Adrenal gland (tissue), 12 donors: ENCODE data around the gene SPIB. TPM values are rescaled to one million over a fixed set of nuclear protein-coding genes. Genes with fewer than 3 reads are reported as not detected.

Experiments used
- DNase-seq, 7 donors: peaks; one replicate each; pipeline ENCODE4 v3.0.0-alpha.2; 2019 to 2020
- H3K27ac ChIP-seq, 5 donors: fragments of 200-600 bp; sonication (generic) in 4 of 5; 1 replicate in 3 of 5; 2 replicates in 2 of 5; pipeline versions ENCODE4 v1.5.1 to v1.8.0; 2016 to 2020; ENCODE audit warnings: mild to moderate bottlenecking in 1 of 5
- H3K27me3 ChIP-seq: fragments of 200-600 bp; 2 replicates; pipeline ENCODE4 v1.8.0; 2021
- H3K36me3 ChIP-seq, 2 donors: fragments of 200-600 bp; replicated peaks in 1 of 2; 1 replicate in 1 of 2; 2 replicates in 1 of 2; pipeline versions ENCODE4 v1.5.1 to v1.8.0; 2018 to 2022
- H3K4me1 ChIP-seq, 2 donors: fragments of 200-600 bp; replicated peaks in 1 of 2; 1 replicate in 1 of 2; 2 replicates in 1 of 2; pipeline versions ENCODE4 v1.5.1 to v1.8.0; 2018 to 2021
- H3K4me3 ChIP-seq, 4 donors: fragments of 200-600 bp; sonication (generic) in 3 of 4; one replicate each; pipeline ENCODE4 v1.5.1; 2016 to 2018
- H3K9me3 ChIP-seq, 3 donors: fragments of 200-600 bp; sonication (generic) in 1 of 3; replicated peaks in 1 of 3; 1 replicate in 2 of 3; 2 replicates in 1 of 3; pipeline versions ENCODE4 v1.5.1 to v1.8.0; 2016 to 2021
- CTCF ChIP-seq, 6 experiments: fragments of 450-650 bp in 4 of 6; fragments of 200-600 bp in 2 of 6; sonication (generic) in 1 of 6; IDR thresholded peaks; 1 replicate in 5 of 6; 2 replicates in 1 of 6; pipeline versions ENCODE4 v1.5.1 to v1.8.0; 2016 to 2021; ENCODE audit warnings: antibody characterized with exemption in 6 of 6, mild to moderate bottlenecking in 2 of 6, moderate library complexity in 1 of 6
- POLR2A ChIP-seq, 2 donors: fragments of 450-650 bp; IDR thresholded peaks; one replicate each; pipeline ENCODE4 v1.6.1; 2017; ENCODE audit warnings: antibody characterized with exemption in 2 of 2, mild to moderate bottlenecking in 2 of 2, moderate library complexity in 1 of 2
- whole genome bisulfite sequencing, 4 donors: extraction: QIAGEN DNeasy Blood & Tissue Kit in 2 of 4; methylation state at CpG; one replicate each; pipeline versions ENCODE4 v1.1.5 to v1.1.7; 2013 to 2017; 5-methylcytosine and 5-hydroxymethylcytosine counted together
- intact Hi-C, 2 donors: fragments of 100-400 bp; cut with DNase I; formaldehyde crosslinking; loops; one replicate each; pipeline versions ENCODE4 v1.14.1 to v1.15.0; 2022 to 2023
- polyA plus RNA-seq, 3 donors: library from polyadenylated mRNA; stranded (reverse); fragments of 200-250 nt in 2 of 3; fragments of 350-450 nt in 1 of 3; fragmentation: Illumina TruSeq in 1 of 3; extraction: RNeasy Lipid Tissue Mini Kit (QIAGEN cat#74804) in 1 of 3; gene quantifications; one replicate each; pipeline ENCODE4 v1.2.3, GENCODE V29; 2013 to 2014
- total RNA-seq, 9 donors: library from RNA; depleted of rRNA in 4 of 9; stranded (reverse); fragments of >200 nt in 4 of 9; fragments of 120-200 nt in 1 of 9; fragmentation: NEBNext Ultra II Directional in 1 of 9; extraction: Animal tissue kit (Norgen Biotek cat#: 25700) in 1 of 9; gene quantifications; one replicate each; pipeline versions ENCODE4 v1.1.0 to v1.2.4, GENCODE V29; 2013 to 2023
- donor health status: healthy with polysubstance abuse.
- donor health status: Bipolar disorder and iron deficiency.
- donor health status: DM: yes; HTN: yes; CAD: no.
- donor health status: DM: no; HTN: no; CAD: no.
- donor health status: DM: no; HTN: no; CAD: no.
- donor health status: DM: yes; HTN: yes; CAD: no.

SPIB gene
- total and polyA plus RNA-seq, 12 donors, result 0.03 to 0.29 (median 0.12) TPM; not detected in 8

DNA sequence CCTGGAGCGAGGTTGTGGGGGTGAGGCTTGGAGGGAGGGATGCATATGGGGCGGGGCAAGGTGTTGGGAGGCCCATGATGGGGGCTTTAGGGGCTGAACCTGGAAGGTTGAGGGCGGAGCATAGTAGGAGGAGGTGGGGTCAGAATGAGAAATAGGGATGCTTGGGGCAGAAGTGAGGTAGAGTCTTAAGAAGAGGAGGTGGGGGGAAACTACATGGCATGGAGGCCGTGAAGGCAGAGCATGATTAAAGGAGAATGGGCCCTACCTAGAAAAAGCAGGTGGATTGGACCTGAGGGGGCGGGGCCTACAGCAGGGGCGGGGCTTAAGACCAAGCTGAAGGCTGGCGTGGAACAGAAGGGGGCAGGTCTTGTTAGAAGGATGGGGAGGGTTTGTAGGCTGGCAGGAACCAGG, 41.7 kb upstream of the SPIB start:
- Histone ChIP-seq H3K36me3 (peaks cover 0 to 47% of the 10 kb centered on the region in 2 donors), H3K9me3 (no peaks in the 10 kb centered on the region), H3K4me3 (peak overlapping the region in 2 of 4 donors; percentile 87 to 95), H3K27ac (peak overlapping the region in 2 of 5 donors; percentile 98 to 100), H3K27me3 (no peaks in the 10 kb centered on the region), H3K4me1 (no peaks in the 10 kb centered on the region)
- WGBS, 4 donors, result 46 to 56% (median 51%) methylated on average over 7 of the region's 7 CpGs
- peak in 3 of 7 donors; percentile 35 to 66 (median 43) for DNase-seq
- intact Hi-C loops, result no loop called here
- TF ChIP-seq POLR2A (IDR thresholded peaks at IDR 0.05) (no peak), CTCF (IDR thresholded peaks at IDR 0.05) (no peak)

- Histone ChIP-seq H3K27ac (no peak overlapping the region), H3K4me1 (no peaks in the 10 kb centered on the region), H3K4me3 (no peak overlapping the region), H3K36me3 (peaks cover 0 to 52% of the 10 kb centered on the region in 2 donors), H3K9me3 (no peaks in the 10 kb centered on the region), H3K27me3 (no peaks in the 10 kb centered on the region)
- WGBS, 4 donors, result 77 to 82% (median 80%) methylated on average over 9 of the region's 9 CpGs
- DNase-seq, result no peak
- intact Hi-C loops, result no loop called here
- TF ChIP-seq POLR2A (IDR thresholded peaks at IDR 0.05) (no peak), CTCF (IDR thresholded peaks at IDR 0.05) (no peak)
These were observed 41.2 kb upstream of the SPIB start for GRCh38 chr19:50377517-50377916.

- Histone ChIP-seq H3K4me3 (no peak overlapping the region), H3K27ac (no peak overlapping the region), H3K4me1 (peaks cover 0 to 2% of the 10 kb centered on the region in 2 donors), H3K36me3 (peaks cover 0 to 56% of the 10 kb centered on the region in 2 donors), H3K27me3 (no peaks in the 10 kb centered on the region), H3K9me3 (no peaks in the 10 kb centered on the region)
- WGBS, 4 donors, result 89 to 95% (median 92%) methylated on average over 22 to 36 of the region's 36 CpGs
- TF ChIP-seq POLR2A (IDR thresholded peaks at IDR 0.05) (no peak), CTCF (IDR thresholded peaks at IDR 0.05) (no peak)
- intact Hi-C loops, result no loop called here
- no peak for DNase-seq
These were observed 40.4 kb upstream of the SPIB start for GRCh38 chr19:50378169-50378862.

DNA sequence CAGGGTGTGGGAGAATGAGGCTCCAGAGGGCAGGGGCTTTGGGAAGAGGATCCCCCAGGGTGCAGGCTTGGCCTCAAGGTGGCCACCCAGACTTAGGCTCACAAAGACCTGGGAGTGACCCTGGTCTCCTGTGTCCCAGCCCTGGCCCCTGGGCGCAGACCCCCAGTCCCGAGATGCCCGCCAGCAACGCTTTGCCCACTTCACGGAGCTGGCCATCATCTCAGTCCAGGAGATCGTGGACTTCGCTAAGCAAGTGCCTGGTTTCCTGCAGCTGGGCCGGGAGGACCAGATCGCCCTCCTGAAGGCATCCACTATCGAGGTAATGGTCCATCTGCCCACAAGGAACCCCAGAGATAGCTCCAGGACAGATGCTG, 39.9 kb upstream of the SPIB start:
- intact Hi-C loops, result no loop called here
- H3K27me3 ChIP-seq, result no peaks in the 10 kb centered on the region
- H3K27ac ChIP-seq, result no peak overlapping the region
- TF ChIP-seq POLR2A (IDR thresholded peaks at IDR 0.05) (no peak), CTCF (IDR thresholded peaks at IDR 0.05) (no peak)
- peaks cover 0 to 56% of the 10 kb centered on the region in 2 donors for H3K36me3 ChIP-seq
- no peak overlapping the region for H3K4me3 ChIP-seq
- DNase-seq, result no peak
- no peaks in the 10 kb centered on the region for H3K9me3 ChIP-seq
- peaks cover 0 to 8% of the 10 kb centered on the region in 2 donors for H3K4me1 ChIP-seq
- whole genome bisulfite sequencing, 4 donors, result 90 to 97% (median 95%) methylated on average over 5 to 10 of the region's 10 CpGs
